Measurements from ENCODE around the gene RHOBTB3.

The RHOBTB3 gene

DNA sequence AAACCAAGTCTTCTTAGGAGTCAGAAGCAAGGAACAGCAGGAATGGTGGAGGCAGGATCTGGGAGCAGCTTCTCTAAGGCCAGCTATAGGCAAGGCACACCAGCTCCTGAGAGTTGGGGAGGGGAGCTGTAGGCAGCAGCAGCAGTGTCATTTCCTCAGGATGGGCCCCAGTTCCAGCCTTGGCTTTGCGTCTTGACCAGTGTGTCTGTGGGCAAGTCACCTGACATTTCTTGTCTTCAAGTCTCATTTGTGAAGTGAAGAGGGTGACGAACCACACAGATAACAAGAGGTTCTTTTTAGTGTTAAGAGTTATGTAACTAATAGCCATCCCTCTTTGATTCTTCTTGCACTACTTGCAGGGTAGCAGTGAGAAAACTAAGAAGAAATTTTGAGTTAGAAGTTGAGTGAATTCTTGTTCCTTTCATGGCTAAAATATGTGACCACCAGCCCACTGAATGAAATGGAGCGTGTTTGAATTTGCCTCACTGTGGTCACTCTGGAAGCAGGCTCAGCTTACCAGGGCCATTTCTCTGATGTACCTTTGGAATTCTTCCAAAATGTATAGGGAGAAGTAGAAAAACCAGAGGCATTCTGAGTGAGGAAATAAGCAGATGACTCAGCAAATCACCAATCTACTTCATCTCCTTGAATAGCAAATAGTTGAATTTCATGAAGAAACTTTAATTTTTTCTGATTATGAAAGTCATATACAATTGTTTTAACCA, 42.4 kb downstream of the RHOBTB3 start:
- Histone ChIP-seq H3K9ac (ENCODE audit: low read depth, low read length) (no peak overlapping the region), H3K27me3 (ENCODE audit: control insufficient read depth, insufficient read depth, low read length) (no peaks in the 10 kb centered on the region), H3K4me3 (ENCODE audit: low read depth, low read length) (no peak overlapping the region), H3K9me3 (ENCODE audit: control insufficient read depth, insufficient read depth, low read length) (no peaks in the 10 kb centered on the region), H3K27ac (ENCODE audit: low read depth, low read length) (no peak overlapping the region), H3K4me1 (ENCODE audit: control insufficient read depth, insufficient read depth, low read length) (no peaks in the 10 kb centered on the region), H3K36me3 (ENCODE audit: control insufficient read depth, insufficient read depth, low read length) (no peaks in the 10 kb centered on the region)

GRCh38 chr5:95777441-95777840, 46.3 kb downstream of the RHOBTB3 start:
- no peaks in the 10 kb centered on the region for H3K27me3 ChIP-seq (ENCODE audit: control insufficient read depth, insufficient read depth, low read length)
- H3K9me3 ChIP-seq (ENCODE audit: control insufficient read depth, insufficient read depth, low read length), result no peaks in the 10 kb centered on the region
- no peak overlapping the region for H3K9ac ChIP-seq (ENCODE audit: low read depth, low read length)
- no peaks in the 10 kb centered on the region for H3K4me1 ChIP-seq (ENCODE audit: control insufficient read depth, insufficient read depth, low read length)
- H3K4me3 ChIP-seq (ENCODE audit: low read depth, low read length), result no peak overlapping the region
- H3K36me3 ChIP-seq (ENCODE audit: control insufficient read depth, insufficient read depth, low read length), result no peaks in the 10 kb centered on the region
- H3K27ac ChIP-seq (ENCODE audit: low read depth, low read length), result no peak overlapping the region

DNA sequence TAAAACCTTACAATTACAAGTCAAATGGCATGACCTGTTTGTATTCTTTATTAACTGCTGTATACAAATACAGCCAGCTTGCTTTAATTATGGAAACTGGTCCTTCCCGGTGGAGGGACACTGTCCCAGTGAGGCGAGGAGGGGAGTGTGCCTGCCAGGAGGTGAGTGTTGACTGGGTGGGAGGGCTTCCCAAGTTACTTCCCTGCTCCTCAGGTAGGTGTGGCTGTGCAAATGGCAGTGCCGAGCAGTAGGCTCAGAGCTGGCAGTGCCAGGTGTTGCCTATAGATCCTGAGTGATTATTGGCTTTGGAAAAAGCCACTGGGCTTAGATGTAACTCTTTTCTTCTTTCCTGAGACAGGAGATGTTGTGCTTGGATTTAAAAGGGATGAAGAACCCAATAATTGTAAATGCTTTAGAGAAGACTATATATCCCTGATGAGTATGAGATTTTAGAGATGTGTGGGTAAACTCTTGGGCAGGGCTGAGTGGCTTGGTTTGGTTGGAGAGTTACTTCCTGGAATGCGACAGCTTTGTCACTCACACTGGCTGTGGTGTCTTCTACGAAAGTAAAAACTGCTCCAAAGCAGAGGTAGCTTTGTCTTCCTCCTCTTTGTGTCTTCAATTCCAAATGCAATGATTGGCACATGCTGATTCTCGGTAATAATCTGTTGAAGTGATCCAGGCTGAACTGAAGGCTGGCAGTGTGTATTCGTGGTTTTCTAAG, 47.7 kb downstream of the RHOBTB3 start:
- Histone ChIP-seq H3K9me3 (ENCODE audit: control insufficient read depth, insufficient read depth, low read length) (no peaks in the 10 kb centered on the region), H3K4me1 (ENCODE audit: control insufficient read depth, insufficient read depth, low read length) (no peaks in the 10 kb centered on the region), H3K36me3 (ENCODE audit: control insufficient read depth, insufficient read depth, low read length) (no peaks in the 10 kb centered on the region), H3K4me3 (ENCODE audit: low read depth, low read length) (no peak overlapping the region), H3K27me3 (ENCODE audit: control insufficient read depth, insufficient read depth, low read length) (no peaks in the 10 kb centered on the region), H3K9ac (ENCODE audit: low read depth, low read length) (no peak overlapping the region), H3K27ac (ENCODE audit: low read depth, low read length) (no peak overlapping the region)

DNA sequence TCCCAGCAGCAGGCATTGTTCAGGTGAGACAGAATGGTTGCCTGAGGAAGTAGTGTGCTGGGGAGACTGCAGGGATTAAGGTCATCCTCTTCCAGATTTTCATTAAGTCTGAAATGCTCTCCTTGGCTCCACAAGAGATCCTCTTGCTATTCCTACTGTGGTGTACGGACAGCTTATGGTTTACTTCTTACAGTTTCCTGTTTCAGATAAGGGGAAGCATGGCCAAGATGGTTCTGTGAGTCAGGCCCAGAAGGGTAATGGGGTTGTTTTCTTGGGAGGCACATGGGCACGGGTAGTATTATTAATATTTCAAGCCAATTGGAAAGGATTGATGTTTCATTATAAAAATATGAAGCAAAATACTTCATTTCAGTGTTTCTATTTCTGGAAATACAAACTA, 48.5 kb downstream of the RHOBTB3 start:
- H3K9ac ChIP-seq (ENCODE audit: low read depth, low read length), result no peak overlapping the region
- no peak overlapping the region for H3K27ac ChIP-seq (ENCODE audit: low read depth, low read length)
- H3K27me3 ChIP-seq (ENCODE audit: control insufficient read depth, insufficient read depth, low read length), result no peaks in the 10 kb centered on the region
- no peaks in the 10 kb centered on the region for H3K4me1 ChIP-seq (ENCODE audit: control insufficient read depth, insufficient read depth, low read length)
- H3K4me3 ChIP-seq (ENCODE audit: low read depth, low read length), result no peak overlapping the region
- H3K36me3 ChIP-seq (ENCODE audit: control insufficient read depth, insufficient read depth, low read length), result no peaks in the 10 kb centered on the region
- H3K9me3 ChIP-seq (ENCODE audit: control insufficient read depth, insufficient read depth, low read length), result no peaks in the 10 kb centered on the region

GRCh38 chr5:95780597-95780996, 49.5 kb downstream of the RHOBTB3 start:
- no peaks in the 10 kb centered on the region for H3K36me3 ChIP-seq (ENCODE audit: control insufficient read depth, insufficient read depth, low read length)
- no peaks in the 10 kb centered on the region for H3K9me3 ChIP-seq (ENCODE audit: control insufficient read depth, insufficient read depth, low read length)
- no peak overlapping the region for H3K27ac ChIP-seq (ENCODE audit: low read depth, low read length)
- no peak overlapping the region for H3K9ac ChIP-seq (ENCODE audit: low read depth, low read length)
- no peak overlapping the region for H3K4me3 ChIP-seq (ENCODE audit: low read depth, low read length)
- no peaks in the 10 kb centered on the region for H3K27me3 ChIP-seq (ENCODE audit: control insufficient read depth, insufficient read depth, low read length)
- no peaks in the 10 kb centered on the region for H3K4me1 ChIP-seq (ENCODE audit: control insufficient read depth, insufficient read depth, low read length)

- Histone ChIP-seq H3K9me3 (ENCODE audit: control insufficient read depth, insufficient read depth, low read length) (no peaks in the 10 kb centered on the region), H3K27ac (ENCODE audit: low read depth, low read length) (no peak overlapping the region), H3K27me3 (ENCODE audit: control insufficient read depth, insufficient read depth, low read length) (no peaks in the 10 kb centered on the region), H3K9ac (ENCODE audit: low read depth, low read length) (no peak overlapping the region), H3K4me3 (ENCODE audit: low read depth, low read length) (no peak overlapping the region), H3K36me3 (ENCODE audit: control insufficient read depth, insufficient read depth, low read length) (no peaks in the 10 kb centered on the region), H3K4me1 (ENCODE audit: control insufficient read depth, insufficient read depth, low read length) (no peaks in the 10 kb centered on the region)
Observed at GRCh38 chr5:95781101-95781583, 50.0 kb downstream of the RHOBTB3 start.

- no peak overlapping the region for H3K4me3 ChIP-seq (ENCODE audit: low read depth, low read length)
- H3K27ac ChIP-seq (ENCODE audit: low read depth, low read length), result no peak overlapping the region
- no peaks in the 10 kb centered on the region for H3K27me3 ChIP-seq (ENCODE audit: control insufficient read depth, insufficient read depth, low read length)
- no peaks in the 10 kb centered on the region for H3K4me1 ChIP-seq (ENCODE audit: control insufficient read depth, insufficient read depth, low read length)
- no peaks in the 10 kb centered on the region for H3K9me3 ChIP-seq (ENCODE audit: control insufficient read depth, insufficient read depth, low read length)
- H3K9ac ChIP-seq (ENCODE audit: low read depth, low read length), result no peak overlapping the region
- no peaks in the 10 kb centered on the region for H3K36me3 ChIP-seq (ENCODE audit: control insufficient read depth, insufficient read depth, low read length)
Observed at GRCh38 chr5:95782181-95782580, 51.0 kb downstream of the RHOBTB3 start.

DNA sequence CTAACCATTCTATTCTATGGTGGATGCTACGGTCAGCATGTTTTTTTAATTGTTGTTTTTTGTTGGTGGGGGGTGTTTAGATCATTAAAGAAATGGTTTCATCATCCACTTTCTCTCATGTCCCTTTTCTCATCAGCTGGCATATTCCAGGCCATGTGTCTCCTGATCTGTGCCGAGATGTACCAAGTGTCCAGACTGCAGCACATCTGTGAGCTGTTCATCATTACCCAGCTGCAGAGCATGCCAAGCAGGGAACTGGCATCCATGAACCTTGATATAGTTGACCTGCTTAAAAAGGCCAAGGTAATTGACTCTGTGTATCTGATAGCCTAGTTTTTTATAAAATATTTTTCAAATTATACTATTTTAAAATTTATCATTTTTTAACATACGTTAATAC, 52.5 kb downstream of the RHOBTB3 start:
- no peak overlapping the region for H3K9ac ChIP-seq (ENCODE audit: low read depth, low read length)
- no peaks in the 10 kb centered on the region for H3K9me3 ChIP-seq (ENCODE audit: control insufficient read depth, insufficient read depth, low read length)
- no peak overlapping the region for H3K27ac ChIP-seq (ENCODE audit: low read depth, low read length)
- H3K27me3 ChIP-seq (ENCODE audit: control insufficient read depth, insufficient read depth, low read length), result no peaks in the 10 kb centered on the region
- H3K4me1 ChIP-seq (ENCODE audit: control insufficient read depth, insufficient read depth, low read length), result no peaks in the 10 kb centered on the region
- no peaks in the 10 kb centered on the region for H3K36me3 ChIP-seq (ENCODE audit: control insufficient read depth, insufficient read depth, low read length)
- no peak overlapping the region for H3K4me3 ChIP-seq (ENCODE audit: low read depth, low read length)

DNA sequence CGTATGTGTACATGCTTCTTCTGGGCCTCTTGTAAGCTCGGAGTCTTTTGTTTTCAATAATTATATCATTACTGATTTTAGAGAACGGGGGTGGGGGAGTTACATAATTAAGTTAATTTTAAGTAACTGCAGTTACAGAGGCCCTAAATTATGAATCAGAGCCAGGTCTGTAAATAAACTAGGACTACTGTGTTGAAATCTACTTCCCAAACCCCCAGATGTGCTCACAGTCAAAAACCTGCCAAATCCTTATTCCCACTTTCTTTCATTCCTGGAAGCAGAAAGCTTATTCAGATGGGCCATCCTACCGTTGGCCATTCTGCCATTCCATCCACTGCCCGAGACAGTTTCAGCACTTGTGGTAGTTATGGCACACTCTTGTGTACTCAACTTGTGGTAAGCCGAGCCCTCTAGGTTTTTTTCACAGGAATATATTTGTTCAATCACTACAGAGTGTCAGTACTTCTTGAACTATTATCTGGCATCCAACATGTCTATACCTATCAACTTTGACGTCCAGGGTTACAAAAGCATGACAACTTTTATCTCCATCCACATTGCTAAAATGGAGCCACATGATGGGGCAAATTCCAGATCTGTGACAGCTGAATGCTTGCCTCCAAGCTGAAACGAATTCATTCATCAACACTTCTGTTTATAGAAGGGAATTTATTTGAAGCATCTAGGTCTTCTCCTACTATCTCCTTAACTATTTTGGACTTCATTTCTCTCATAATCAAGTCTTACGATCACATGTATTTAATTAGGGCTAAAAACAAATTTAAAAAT, 53.6 kb downstream of the RHOBTB3 start:
- Histone ChIP-seq H3K4me3 (ENCODE audit: low read depth, low read length) (no peak overlapping the region), H3K27ac (ENCODE audit: low read depth, low read length) (no peak overlapping the region), H3K4me1 (ENCODE audit: control insufficient read depth, insufficient read depth, low read length) (no peaks in the 10 kb centered on the region), H3K36me3 (ENCODE audit: control insufficient read depth, insufficient read depth, low read length) (no peaks in the 10 kb centered on the region), H3K9ac (ENCODE audit: low read depth, low read length) (no peak overlapping the region), H3K27me3 (ENCODE audit: control insufficient read depth, insufficient read depth, low read length) (no peaks in the 10 kb centered on the region), H3K9me3 (ENCODE audit: control insufficient read depth, insufficient read depth, low read length) (no peaks in the 10 kb centered on the region)

DNA sequence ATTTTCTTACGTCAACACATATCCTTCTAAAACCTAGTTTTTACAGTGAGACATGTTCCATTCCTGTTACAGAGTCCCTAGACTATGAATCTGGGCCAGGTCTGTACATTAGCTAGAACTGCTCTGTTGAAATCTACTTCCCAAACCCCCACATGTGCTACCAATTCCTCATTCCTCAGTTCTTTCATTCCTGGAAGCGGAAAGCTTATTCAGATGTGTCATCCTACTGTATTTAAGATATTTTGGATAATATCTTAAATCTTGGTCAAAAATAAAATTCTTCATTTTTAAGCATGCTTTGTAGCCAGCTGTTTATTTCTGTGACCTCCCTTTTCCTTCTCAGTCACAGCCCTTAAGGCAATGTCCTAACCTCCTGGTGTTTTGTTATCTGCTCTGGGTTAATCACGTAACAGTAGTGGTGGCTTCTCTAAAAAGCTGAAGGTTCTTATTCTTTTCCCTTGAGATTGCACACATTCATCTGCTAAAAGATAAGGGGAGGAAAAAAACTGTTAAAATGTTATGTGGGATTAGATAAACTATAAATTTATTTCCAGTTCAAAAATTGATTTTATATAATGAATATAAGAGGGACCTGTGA, 55.8 kb downstream of the RHOBTB3 start:
- H3K9me3 ChIP-seq (ENCODE audit: control insufficient read depth, insufficient read depth, low read length), result no peaks in the 10 kb centered on the region

More for the DNA sequence above, 55.8 kb downstream of the RHOBTB3 start:
- Histone ChIP-seq H3K4me3 (ENCODE audit: low read depth, low read length) (no peak overlapping the region), H3K4me1 (ENCODE audit: control insufficient read depth, insufficient read depth, low read length) (no peaks in the 10 kb centered on the region), H3K9ac (ENCODE audit: low read depth, low read length) (no peak overlapping the region), H3K36me3 (ENCODE audit: control insufficient read depth, insufficient read depth, low read length) (no peaks in the 10 kb centered on the region), H3K27ac (ENCODE audit: low read depth, low read length) (no peak overlapping the region), H3K27me3 (ENCODE audit: control insufficient read depth, insufficient read depth, low read length) (no peaks in the 10 kb centered on the region)
